DMS 273 treated with DMSO at 0.1 percent for 48 hours (cell line): ENCODE data around the gene CLDN3.
"Not testable (repeated sequence)": the region's sequence is repeated elsewhere in the genome, so short reads cannot be mapped to it uniquely, and the experiment has no call there.

Experiments
- DNase-seq: peaks from one replicate; lab custom pipeline; 2025; lab: John Stamatoyannopoulos, UW

Gene CLDN3, protein sequence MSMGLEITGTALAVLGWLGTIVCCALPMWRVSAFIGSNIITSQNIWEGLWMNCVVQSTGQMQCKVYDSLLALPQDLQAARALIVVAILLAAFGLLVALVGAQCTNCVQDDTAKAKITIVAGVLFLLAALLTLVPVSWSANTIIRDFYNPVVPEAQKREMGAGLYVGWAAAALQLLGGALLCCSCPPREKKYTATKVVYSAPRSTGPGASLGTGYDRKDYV

GRCh38 chr7:73770002-73770859 lies at the start of gene CLDN3:
TSS of gene CLDN3 (minus strand) at chr7:73770270. CDS start at chr7:73770049, 221 bp downstream.
- DNase-seq, result no peak

DNA sequence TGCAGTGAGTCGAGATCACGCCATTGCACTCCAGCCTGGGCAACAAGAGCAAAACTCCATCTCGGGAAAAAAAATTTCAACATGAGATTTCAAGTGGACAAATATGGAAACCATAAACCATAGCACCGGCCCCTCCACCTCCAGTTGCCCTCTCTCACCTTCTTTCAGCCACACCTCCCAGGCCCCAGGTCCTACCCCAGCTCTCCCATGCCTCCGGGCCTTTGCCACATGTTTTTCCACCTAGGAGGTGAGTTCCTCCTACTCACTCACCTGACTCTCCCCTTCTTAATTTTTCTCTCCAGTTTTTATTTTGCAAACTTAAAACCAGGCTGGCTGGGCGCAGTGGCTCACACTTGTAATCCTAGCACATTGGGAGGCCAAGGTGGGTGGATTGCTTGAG lies 47.1 kb upstream of the CLDN3 start:
- no peak for DNase-seq

GRCh38 chr7:73815436-73815835 lies 45.4 kb upstream of the CLDN3 start:
- DNase-seq, result no peak

GRCh38 chr7:73812996-73813395 lies 42.9 kb upstream of the CLDN3 start:
- no peak for DNase-seq

- no peak for DNase-seq
Observed at GRCh38 chr7:73811760-73812168, 41.7 kb upstream of the CLDN3 start.

GRCh38 chr7:73810998-73811360 lies 40.9 kb upstream of the CLDN3 start:
- no peak for DNase-seq

GRCh38 chr7:73809467-73809951 lies 39.4 kb upstream of the CLDN3 start:
- no peak for DNase-seq

DNA sequence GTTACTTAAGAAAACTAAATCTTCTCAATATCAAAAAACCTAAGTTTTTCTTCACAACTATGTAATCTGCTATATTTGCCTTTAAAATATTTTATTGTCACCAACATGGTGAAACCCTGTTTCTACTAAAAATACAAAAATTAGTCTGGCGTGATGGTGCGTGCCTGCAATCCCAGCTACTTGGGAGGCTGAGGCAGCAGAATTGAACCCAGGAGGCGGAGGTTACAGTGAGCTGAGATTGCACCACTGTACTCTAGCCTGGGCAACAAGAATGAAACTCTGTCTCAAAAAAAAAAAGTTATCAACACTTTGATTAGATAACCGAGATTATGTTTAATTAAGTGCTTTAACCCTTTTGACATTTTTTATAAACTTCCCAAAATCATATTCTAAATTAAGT lies 32.4 kb upstream of the CLDN3 start:
- no peak for DNase-seq

GRCh38 chr7:73801577-73801976 lies 31.5 kb upstream of the CLDN3 start:
- no peak for DNase-seq

DNA sequence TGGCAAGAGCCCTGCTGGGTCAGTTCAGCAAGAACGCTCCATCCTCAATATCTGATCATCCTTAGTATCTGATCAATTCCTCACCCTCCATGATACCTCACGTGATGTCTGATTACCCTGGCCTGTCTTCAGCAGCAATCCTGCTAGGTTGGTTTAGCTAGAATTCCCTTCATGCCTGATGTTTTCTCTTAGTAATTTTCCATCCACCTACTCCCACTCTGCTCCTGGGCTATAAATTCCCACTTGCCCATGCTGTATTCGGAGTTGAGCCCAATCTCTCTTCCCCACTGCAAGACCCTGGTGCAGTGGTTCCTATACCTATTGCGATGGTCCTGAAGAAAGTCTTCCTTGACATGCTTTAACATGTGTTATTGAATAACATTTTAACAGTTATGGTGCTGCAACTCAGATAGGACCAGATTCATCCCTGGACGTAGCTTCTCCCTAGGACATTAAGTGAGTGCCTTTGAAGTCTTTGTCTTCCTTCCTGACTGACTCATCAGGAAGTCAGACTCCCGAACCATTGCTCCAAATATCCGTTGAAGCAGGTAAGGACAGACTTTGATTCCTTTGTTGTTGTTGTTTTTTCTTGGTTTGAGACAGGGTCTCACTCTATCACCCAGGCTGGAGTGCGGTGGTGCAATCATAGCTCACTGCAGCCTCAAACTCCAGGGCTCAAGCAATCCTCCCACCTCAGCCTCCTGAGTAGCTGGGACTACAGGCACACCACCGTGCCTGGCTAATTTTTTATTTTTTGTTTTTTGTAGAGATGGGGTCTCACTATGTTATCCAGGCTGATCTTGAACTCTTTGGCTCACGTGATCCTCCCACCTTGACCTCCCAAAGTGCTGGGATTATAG lies 29.4 kb upstream of the CLDN3 start:
- no peak for DNase-seq

- not testable (repeated sequence) for DNase-seq
Observed at GRCh38 chr7:73797176-73797575, 27.1 kb upstream of the CLDN3 start.

- not testable (repeated sequence) for DNase-seq
Observed at GRCh38 chr7:73796656-73797055, 26.6 kb upstream of the CLDN3 start.

- DNase-seq, result not testable (repeated sequence)
Observed at GRCh38 chr7:73795188-73795587, 25.1 kb upstream of the CLDN3 start.

DNA sequence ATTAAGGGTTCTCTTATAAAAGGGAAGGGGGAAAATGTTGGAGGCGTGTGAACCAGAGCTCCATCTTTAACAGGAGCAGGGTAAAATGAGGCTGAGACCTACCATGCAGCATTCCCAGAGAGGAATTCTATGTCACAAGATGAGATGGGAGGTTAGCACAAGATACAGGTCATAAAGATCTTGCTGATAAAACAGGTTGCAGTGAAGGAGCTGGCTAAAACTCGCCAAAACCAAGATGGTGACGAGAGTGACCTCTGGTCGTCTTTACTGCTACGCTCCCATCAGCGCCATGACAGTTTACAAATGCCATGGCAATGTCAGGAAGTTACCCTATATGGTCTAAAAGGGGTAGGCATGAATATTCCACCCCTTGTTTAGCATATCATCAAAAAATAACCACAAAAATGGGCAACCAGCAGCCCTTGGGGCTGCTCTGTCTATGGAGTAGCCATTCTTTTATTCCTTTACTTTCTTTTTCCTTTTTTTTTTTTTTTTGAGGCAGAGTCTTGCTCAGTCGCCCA lies 21.2 kb upstream of the CLDN3 start:
- not testable (repeated sequence) for DNase-seq

GRCh38 chr7:73789051-73789450 lies 19.0 kb upstream of the CLDN3 start:
- no peak for DNase-seq

DNA sequence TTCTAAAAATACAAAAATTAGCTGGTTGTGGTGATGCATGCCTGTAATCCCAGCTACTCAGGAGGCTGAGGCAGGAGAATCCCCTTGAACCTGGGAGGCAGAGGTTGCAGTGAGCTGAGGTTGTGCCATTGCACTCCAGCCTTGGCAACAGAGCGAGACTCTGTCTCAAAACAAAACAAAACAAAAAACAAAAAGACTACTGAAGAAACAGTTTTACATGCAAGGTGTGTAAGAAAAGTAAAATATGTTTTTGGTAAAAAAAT lies 17.6 kb upstream of the CLDN3 start:
- not testable (repeated sequence) for DNase-seq

GRCh38 chr7:73786588-73786987 lies 16.5 kb upstream of the CLDN3 start:
- DNase-seq, result no peak

DNA sequence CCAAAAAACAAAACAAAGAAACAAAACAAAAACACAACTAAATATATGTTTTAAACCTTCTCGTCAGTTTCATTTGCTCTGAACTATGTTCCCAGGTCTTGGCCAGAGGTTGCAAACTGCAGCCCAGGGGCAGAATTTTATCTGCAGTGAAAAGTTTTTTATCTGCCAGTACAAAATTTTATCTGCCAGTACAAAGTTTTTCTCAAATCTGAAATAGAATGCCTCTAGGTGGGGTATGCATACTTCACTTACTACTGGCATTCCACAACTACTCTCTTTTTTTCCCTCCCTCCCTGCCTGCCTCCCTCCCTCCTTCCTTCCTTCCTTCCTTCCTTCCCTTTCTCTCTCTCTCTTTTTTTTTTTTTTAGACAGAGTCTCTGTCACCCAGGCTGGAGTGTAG lies 9.4 kb upstream of the CLDN3 start:
- no peak for DNase-seq

DNA sequence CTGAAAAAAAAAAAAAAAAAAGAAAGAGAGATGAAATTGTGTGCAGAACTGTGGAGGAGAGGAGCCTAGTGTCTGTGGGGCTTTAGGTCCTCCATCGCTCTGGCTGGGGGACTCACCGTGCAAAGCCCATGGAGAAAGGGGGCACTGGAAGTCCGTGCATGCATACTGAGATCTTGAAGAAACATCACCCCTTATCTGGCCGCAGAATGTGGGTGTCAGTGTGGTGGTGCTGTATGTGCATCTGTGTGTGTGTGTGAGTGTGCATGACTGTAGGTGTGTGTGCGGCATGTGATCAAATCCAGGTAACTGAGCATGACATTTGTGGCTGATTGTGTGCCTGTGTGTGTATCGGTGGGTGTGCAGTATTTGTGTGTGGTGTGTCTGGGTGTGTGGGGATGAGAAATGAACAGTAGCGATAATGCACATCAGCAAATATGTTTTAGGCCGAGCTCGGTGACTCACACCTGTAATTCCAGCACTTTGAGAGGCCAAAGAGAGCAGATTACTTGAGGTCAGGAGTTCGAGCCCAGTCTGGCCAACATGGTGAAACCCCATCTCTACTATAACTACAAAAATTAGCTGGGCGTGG lies 8.8 kb upstream of the CLDN3 start:
- no peak for DNase-seq

- DNase-seq, result no peak
Observed at GRCh38 chr7:73774923-73775322, 4.9 kb upstream of the CLDN3 start.

GRCh38 chr7:73773700-73774517 lies 3.8 kb upstream of the CLDN3 start:
- no peak for DNase-seq
